RWPE1 (cell line): ENCODE data around the gene PPIE.

Experiments used
- CTCF ChIA-PET: fragments of 350-600 bp; sonication (Branson Sonifier 250); formaldehyde crosslinking; extraction: SDS; loops from one replicate; lab custom pipeline; 2021; lab: Yijun Ruan, JAX
- POLR2A ChIA-PET: fragments of 400-600 bp; formaldehyde crosslinking; extraction: SDS; loops from one replicate; lab custom pipeline; 2020; ENCODE audit warnings: antibody characterized with exemption; ENCODE audit not compliant: low non-redundant PET; lab: Yijun Ruan, JAX
- DNase-seq: peaks from one replicate; pipeline ENCODE4 v3.0.0; 2012; ENCODE audit warnings: low spot score
- H3K27ac ChIP-seq: fragments of 450-650 bp; 2 replicates; pipeline ENCODE4 v1.5.1; 2017
- TF ChIP-seq, protein P1 (sequence below): fragments of 450-650 bp; conservative IDR thresholded peaks from 2 replicates; pipeline ENCODE4 v1.5.1; 2017; ENCODE audit warnings: low read depth, mild to moderate bottlenecking

PPIE gene

DNA sequence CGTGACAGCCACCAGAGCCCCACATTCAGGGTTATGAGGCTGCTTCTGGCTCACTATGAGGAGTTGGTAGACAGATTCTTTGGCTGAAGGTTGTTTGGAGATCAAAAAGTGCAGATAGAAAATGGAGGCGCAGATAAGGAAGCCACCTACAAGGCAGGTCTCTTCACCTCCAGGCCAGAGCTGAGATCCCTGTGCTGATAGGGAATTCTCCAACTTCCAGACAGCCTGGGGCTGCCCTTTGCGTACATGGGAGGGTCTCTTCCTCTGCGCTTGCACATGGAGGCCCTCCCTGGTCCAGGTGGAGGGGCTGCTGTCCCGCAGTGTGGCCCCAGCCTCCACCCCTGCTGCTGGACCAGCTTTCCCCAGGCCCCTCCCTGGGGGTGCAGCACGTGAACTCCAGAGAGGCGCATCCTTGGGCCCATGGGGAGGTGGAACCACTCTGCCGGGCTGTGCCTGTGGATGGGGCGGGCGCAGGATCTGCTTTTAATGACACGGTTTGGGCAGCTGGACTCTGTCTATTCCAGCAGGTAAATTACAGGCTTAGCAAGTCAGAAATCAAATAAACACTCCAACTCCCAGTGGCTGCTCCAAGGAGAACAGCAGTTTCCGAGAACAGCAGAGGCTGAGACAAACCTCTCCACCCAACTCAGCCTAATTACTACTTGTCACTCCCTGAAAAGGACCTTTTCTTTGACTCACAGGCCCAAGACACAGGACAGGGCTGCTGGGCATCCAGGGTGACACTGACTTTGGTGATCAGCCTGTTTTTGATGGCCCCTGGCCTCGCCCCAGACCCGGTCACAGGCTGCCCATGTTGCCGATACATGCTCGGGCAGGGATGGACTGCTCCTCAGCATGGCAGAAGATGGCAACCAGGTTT, 20.1 kb downstream of the PPIE start:
- POLR2A ChIA-PET, result no interaction called here
- DNase-seq, result no peak

DNA sequence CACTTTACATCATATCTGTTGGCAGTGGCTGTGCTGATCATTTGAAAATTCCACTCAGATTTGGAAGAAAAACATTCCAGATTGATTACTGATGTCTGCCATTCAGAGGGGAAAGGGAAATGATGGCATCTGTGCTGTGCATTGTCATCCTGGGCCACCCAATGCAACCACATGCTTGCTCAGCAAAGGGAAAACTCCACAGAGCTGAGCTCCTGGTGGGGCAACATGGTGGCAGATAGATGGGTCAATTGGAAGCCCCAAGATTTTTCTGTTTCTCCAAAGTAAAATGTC, 20.7 kb downstream of the PPIE start:
- TF ChIP-seq, protein P1, sequence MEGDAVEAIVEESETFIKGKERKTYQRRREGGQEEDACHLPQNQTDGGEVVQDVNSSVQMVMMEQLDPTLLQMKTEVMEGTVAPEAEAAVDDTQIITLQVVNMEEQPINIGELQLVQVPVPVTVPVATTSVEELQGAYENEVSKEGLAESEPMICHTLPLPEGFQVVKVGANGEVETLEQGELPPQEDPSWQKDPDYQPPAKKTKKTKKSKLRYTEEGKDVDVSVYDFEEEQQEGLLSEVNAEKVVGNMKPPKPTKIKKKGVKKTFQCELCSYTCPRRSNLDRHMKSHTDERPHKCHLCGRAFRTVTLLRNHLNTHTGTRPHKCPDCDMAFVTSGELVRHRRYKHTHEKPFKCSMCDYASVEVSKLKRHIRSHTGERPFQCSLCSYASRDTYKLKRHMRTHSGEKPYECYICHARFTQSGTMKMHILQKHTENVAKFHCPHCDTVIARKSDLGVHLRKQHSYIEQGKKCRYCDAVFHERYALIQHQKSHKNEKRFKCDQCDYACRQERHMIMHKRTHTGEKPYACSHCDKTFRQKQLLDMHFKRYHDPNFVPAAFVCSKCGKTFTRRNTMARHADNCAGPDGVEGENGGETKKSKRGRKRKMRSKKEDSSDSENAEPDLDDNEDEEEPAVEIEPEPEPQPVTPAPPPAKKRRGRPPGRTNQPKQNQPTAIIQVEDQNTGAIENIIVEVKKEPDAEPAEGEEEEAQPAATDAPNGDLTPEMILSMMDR, result no peak
- ChIA-PET CTCF (no interaction called here), POLR2A (no interaction called here)
- no peak for DNase-seq
- peak overlapping the region; percentile 22; the same call in 1 of the 2 replicates for H3K27ac ChIP-seq

More for the DNA sequence above, 20.1 kb downstream of the PPIE start:
- TF ChIP-seq, protein P1, result no peak
- CTCF ChIA-PET, result interaction anchor here (0.6 kb wide), 1 partner anchor 704 kb away, joined by 8 read pairs; no protein-coding TSS in a partner anchor
- H3K27ac ChIP-seq, result peak overlapping the region; percentile 22; the same call in 1 of the 2 replicates

DNA sequence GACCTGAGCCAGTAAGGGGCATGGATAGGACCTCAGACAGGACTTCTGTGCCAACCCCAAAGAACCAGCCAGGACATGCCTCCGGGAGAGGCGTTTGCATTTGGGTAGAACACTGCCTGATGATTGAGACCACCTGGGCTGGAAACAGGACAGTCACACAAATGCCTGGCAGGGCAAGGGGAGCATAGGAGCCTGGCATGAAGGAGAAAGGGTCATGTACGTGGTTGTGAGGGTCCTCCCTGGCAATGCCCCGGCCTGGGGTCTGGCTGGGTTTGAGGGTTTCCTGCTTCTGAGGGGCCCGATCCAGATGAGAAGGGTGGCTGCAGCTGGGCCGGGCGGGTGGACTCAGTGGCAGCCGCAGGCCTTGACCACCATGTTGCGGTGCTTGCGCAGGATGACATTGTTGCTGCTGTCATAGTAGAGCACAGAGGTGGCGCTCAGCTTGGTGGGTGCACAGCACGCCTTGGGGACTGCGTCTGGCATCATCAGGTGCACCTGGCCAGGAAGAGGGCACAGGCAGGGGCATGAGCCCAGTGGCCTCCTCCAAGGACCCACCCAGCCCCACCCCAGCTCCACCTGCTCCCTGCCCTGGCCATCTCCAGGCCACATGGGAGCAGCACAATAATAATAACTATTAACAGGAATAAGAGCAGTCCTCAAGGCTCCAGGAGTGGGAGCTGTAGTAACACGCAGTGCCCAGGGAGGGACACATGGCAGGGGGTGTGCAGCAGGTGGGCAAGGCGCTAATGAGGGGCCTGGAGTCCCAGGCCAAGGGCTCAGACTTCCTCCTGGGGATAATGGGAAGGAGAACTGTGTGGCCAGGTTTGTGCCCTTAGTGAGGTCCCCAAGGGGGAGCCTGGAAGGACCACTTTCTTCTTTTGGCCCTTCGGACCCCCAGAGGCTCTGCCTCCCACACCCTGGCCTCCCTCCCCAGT, 21.7 kb downstream of the PPIE start:
- TF ChIP-seq, protein P1, result no peak
- peak overlapping the region; percentile 4; the same call in 1 of the 2 replicates for H3K27ac ChIP-seq
- DNase-seq, result no peak
- ChIA-PET POLR2A (no interaction called here), CTCF (no interaction called here)

DNA sequence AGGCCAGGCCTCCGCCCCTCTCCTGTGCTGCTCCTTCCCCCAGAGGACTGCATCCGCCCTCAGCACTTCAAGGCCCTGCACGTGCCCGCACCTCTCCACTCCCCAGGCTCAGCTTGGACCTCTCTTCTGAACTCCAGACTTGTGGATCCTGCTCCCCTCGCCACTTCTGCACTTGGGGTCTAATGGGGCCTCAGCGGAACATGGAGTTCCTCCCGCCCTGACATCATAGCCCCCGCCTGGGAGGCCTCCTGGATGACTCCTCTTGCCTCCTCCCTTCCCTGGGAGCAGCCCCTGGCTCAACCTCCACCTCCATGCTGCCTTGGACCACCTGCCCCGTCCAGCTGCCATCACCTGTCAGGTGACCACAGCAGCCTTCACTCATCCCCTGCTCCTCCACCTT, 22.3 kb downstream of the PPIE start:
- POLR2A ChIA-PET, result no interaction called here
- TF ChIP-seq, protein P1, result no peak
- DNase-seq, result no peak
- CTCF ChIA-PET, result no interaction called here
- no peak overlapping the region for H3K27ac ChIP-seq

DNA sequence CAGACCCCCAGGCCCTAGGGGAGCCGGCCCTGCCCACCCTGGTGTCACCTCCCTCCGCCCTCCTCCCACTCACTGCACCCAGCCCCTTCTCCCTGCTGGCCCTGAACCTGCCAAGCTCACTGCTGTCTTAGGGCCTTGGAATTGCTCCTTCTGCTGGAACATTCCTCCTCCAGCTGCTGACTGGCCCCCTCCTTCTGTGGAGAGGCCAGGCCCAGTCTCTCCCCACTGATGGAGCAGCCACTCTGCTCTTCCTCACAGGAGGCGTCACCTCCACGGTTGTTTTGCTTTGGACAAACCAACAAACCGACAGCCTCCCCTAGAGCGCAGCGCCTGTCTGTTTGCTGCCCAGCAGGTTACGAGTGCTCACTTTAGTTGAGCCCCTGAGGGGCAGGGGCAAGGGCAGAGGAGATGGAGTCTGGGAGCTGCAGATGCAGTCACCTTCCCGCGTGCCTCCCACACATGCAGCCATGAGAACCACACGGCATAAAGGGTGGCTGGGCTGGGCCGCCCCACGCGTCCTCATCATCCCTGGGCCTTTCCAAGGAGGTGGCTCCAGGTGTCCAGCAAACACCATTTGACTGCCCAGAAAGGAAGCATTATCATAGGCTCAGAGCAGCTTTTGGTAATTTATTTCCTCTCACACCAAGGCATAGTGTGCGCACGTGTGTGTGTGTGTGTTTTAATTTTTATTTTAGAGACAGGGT, 23.0 kb downstream of the PPIE start:
- TF ChIP-seq, protein P1, result no peak
- ChIA-PET POLR2A (no interaction called here), CTCF (interaction anchor here (0.6 kb wide), 1 partner anchor 157 kb away, joined by 3 read pairs; no protein-coding TSS in a partner anchor)
- no peak overlapping the region for H3K27ac ChIP-seq
- DNase-seq, result no peak
